ENCODE data around the gene PTP4A2. TPM values are rescaled to one million over a fixed set of nuclear protein-coding genes. Genes with fewer than 3 reads are reported as not detected.

Gene PTP4A2
- total and polyA plus RNA-seq, 10 of the 15 experiments (the other 5 are each of a cell fraction or from before 2014, with no cell fraction given): 180 to 909 (median 375) TPM

DNA sequence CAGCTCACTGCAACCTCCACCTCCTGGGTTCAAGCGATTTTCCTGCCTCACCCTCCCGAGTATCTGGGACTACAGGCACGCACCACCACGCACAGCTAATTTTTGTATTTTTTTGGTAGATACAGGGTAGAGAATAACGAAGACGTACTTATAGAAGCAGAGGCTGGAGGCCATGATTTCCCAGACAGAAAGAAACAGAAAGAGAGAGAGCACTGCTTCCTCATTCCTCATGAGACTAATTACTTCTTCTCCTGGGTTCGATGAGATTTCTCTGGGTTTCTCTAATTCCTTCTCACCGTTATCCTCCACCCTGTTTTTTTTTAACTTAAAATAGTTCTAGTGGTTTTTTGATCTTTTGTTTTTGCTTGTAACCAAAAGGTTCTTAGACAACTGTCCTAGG lies 23.4 kb upstream of the PTP4A2 start:
- FAIRE-seq (no peak), ATAC-seq (peak; percentile 51), DNase-seq (ENCODE audit: low read depth, low spot score) (no peak)
- ChIA-PET CTCF (interaction anchor here (0.5 to 16.3 kb wide), 23 partner anchors 10 to 1375 kb away, joined by 3 to 565 read pairs (median 7); partner anchors contain the start of genes KHDRBS1, PTP4A2 and SPOCD1), POLR2A (interaction anchor here (0.6 to 3.3 kb wide), 9 partner anchors 10 to 205 kb away, joined by 3 to 30 read pairs (median 8); partner anchors contain the start of gene PTP4A2), SMC1A (ENCODE audit: uncharacterized antibody, unreplicated experiment) (interaction anchor here (0.8 to 7.6 kb wide), 28 partner anchors 9 to 172 kb away, joined by 3 to 84 read pairs (median 6); partner anchors contain the start of genes PTP4A2 and SPOCD1), RAD21 (ENCODE audit: unreplicated experiment) (interaction anchor here (0.6 to 6.7 kb wide), 19 partner anchors 9 to 297 kb away, joined by 3 to 157 read pairs (median 5); partner anchors contain the start of genes KHDRBS1, PTP4A2 and SPOCD1)
- Histone ChIP-seq H3K4me3 (peak overlapping the region; percentile 42; the same call in 1 of the 2 replicates), H3K9ac (ENCODE audit: control insufficient read depth, insufficient read depth, low read length) (peak overlapping the region; percentile 69), H3K4me2 (ENCODE audit: control insufficient read depth, insufficient read depth) (peak overlapping the region; percentile 94), H3K79me2 (ENCODE audit: control insufficient read depth, insufficient read depth, low read length) (peaks cover 11% of the 10 kb centered on the region), H3K27me3 (replicated peaks in 1 of 2; ENCODE audit: control insufficient read depth in 2 of 2, insufficient read depth in 2 of 2, low read length in 1 of 2) (no peaks in the 10 kb centered on the region), H3K4me1 (ENCODE audit: control insufficient read depth, insufficient read depth, low read length) (peaks cover 70% of the 10 kb centered on the region), H3K36me3 (ENCODE audit: control insufficient read depth in 2 of 2, insufficient read depth in 2 of 2, low read length in 1 of 2) (no peaks in the 10 kb centered on the region), H4K20me1 (ENCODE audit: control insufficient read depth, insufficient read depth) (no peaks in the 10 kb centered on the region), H2AFZ (ENCODE audit: control insufficient read depth, low read depth, low read length) (peak overlapping the region; percentile 73), H3K9me3 (replicated peaks; ENCODE audit: control insufficient read depth, insufficient read depth, low read length) (no peaks in the 10 kb centered on the region), H3K27ac (ENCODE audit: control insufficient read depth, insufficient read depth) (peak overlapping the region; percentile 96)
- intact Hi-C loops (cut with micrococcal nuclease; ENCODE audit: unreplicated experiment): loop anchor here (5.0 to 10.0 kb wide), 4 partner anchors 47 to 451 kb away; no protein-coding TSS in a partner anchor
- BruUV-seq (replicated peaks): no TSS peak
- in situ Hi-C loops (cut with MboI): loop anchor here (5.0 kb wide), 1 partner anchor 144 kb away; the partner anchor contains the start of gene SPOCD1
- 20% methylated on average over 8 of the region's 8 CpGs for WGBS (ENCODE audit: insufficient coverage, insufficient replicate concordance, low lambda C conversion rate, missing lambda C conversion rate)
- peak; percentile 27; the same call in 1 of the 2 replicates for TF ChIP-seq BCL11A (IDR thresholded peaks at IDR 0.05; ENCODE audit: low read depth, low read length)
- TF ChIP-seq SIN3A (IDR thresholded peaks at IDR 0.05; ENCODE audit: low read depth, low read length): no peak
- TF ChIP-seq, protein P1, sequence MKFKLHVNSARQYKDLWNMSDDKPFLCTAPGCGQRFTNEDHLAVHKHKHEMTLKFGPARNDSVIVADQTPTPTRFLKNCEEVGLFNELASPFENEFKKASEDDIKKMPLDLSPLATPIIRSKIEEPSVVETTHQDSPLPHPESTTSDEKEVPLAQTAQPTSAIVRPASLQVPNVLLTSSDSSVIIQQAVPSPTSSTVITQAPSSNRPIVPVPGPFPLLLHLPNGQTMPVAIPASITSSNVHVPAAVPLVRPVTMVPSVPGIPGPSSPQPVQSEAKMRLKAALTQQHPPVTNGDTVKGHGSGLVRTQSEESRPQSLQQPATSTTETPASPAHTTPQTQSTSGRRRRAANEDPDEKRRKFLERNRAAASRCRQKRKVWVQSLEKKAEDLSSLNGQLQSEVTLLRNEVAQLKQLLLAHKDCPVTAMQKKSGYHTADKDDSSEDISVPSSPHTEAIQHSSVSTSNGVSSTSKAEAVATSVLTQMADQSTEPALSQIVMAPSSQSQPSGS (IDR thresholded peaks at IDR 0.05; ENCODE audit: low read length): peak; percentile 68; the same call in 1 of the 2 replicates
- TF ChIP-seq, protein P2, sequence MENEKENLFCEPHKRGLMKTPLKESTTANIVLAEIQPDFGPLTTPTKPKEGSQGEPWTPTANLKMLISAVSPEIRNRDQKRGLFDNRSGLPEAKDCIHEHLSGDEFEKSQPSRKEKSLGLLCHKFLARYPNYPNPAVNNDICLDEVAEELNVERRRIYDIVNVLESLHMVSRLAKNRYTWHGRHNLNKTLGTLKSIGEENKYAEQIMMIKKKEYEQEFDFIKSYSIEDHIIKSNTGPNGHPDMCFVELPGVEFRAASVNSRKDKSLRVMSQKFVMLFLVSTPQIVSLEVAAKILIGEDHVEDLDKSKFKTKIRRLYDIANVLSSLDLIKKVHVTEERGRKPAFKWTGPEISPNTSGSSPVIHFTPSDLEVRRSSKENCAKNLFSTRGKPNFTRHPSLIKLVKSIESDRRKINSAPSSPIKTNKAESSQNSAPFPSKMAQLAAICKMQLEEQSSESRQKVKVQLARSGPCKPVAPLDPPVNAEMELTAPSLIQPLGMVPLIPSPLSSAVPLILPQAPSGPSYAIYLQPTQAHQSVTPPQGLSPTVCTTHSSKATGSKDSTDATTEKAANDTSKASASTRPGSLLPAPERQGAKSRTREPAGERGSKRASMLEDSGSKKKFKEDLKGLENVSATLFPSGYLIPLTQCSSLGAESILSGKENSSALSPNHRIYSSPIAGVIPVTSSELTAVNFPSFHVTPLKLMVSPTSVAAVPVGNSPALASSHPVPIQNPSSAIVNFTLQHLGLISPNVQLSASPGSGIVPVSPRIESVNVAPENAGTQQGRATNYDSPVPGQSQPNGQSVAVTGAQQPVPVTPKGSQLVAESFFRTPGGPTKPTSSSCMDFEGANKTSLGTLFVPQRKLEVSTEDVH (IDR thresholded peaks at IDR 0.05; ENCODE audit: low read depth, partially characterized antibody): no peak
- 0 out of 2 replicates have a peak, but pooled peaks have one; percentile 17 for TF ChIP-seq ATF7 (IDR thresholded peaks at IDR 0.05; ENCODE audit: low read depth)
- TF ChIP-seq TARDBP (IDR thresholded peaks at IDR 0.05; ENCODE audit: borderline replicate concordance): no peak
- peak; percentile 54 to 70; a peak in 3 of 4 replicates for TF ChIP-seq IKZF2 (IDR thresholded peaks at IDR 0.05)
- TF ChIP-seq FOXM1 (IDR thresholded peaks at IDR 0.05; ENCODE audit: low read depth, low read length): 0 out of 2 replicates have a peak, but pooled peaks have one; percentile 28
- peak; percentile 46; the same call in 1 of the 2 replicates for TF ChIP-seq NFIC (IDR thresholded peaks at IDR 0.05; ENCODE audit: low read depth, low read length)
- TF ChIP-seq IKZF1 (conservative IDR thresholded peaks at IDR 0.05): peak; percentile 45; the same call in 1 of the 2 replicates
- TF ChIP-seq RUNX3 (IDR thresholded peaks at IDR 0.05; ENCODE audit: low read length): peak; percentile 58
- no peak for TF ChIP-seq BMI1 (IDR thresholded peaks at IDR 0.05; ENCODE audit: borderline replicate concordance)
- peak; percentile 35; the same call in 1 of the 2 replicates for TF ChIP-seq NBN (IDR thresholded peaks at IDR 0.05)
- no peak for TF ChIP-seq CBX3 (IDR thresholded peaks at IDR 0.05; ENCODE audit: borderline replicate concordance, low read depth)
- no peak for TF ChIP-seq CREM (IDR thresholded peaks at IDR 0.05; ENCODE audit: low read depth)
- no peak for TF ChIP-seq RELA (IDR thresholded peaks at IDR 0.05; ENCODE audit: borderline replicate concordance, partially characterized antibody)
- no peak for TF ChIP-seq ESRRA (IDR thresholded peaks at IDR 0.05; ENCODE audit: low read length)
- TF ChIP-seq EGR1 (IDR thresholded peaks at IDR 0.05; ENCODE audit: borderline replicate concordance in 1 of 2, low read depth in 2 of 2, low read length in 2 of 2): no peak
- TF ChIP-seq ASH2L (IDR thresholded peaks at IDR 0.05; ENCODE audit: borderline replicate concordance, low read depth): no peak
- TF ChIP-seq, protein P3, sequence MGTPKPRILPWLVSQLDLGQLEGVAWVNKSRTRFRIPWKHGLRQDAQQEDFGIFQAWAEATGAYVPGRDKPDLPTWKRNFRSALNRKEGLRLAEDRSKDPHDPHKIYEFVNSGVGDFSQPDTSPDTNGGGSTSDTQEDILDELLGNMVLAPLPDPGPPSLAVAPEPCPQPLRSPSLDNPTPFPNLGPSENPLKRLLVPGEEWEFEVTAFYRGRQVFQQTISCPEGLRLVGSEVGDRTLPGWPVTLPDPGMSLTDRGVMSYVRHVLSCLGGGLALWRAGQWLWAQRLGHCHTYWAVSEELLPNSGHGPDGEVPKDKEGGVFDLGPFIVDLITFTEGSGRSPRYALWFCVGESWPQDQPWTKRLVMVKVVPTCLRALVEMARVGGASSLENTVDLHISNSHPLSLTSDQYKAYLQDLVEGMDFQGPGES (IDR thresholded peaks at IDR 0.05): no peak
- no peak for TF ChIP-seq NR2F1 (conservative IDR thresholded peaks at IDR 0.05)

All from GM12878 (cell line).